SU-DHL-6 (cell line): Measurements from ENCODE around the gene CFAP410.

ENCODE experiments used
- CTCF ChIP-seq: fragments of 200-600 bp; sonication (generic); IDR thresholded peaks from one replicate; pipeline ENCODE4 v1.5.1; 2017; ENCODE audit warnings: antibody characterized with exemption, mild to moderate bottlenecking, low read length, moderate library complexity; ENCODE audit not compliant: insufficient read depth, poor library complexity, severe bottlenecking
- EZH2phosphoT487 ChIP-seq: fragments of 200-600 bp; sonication (generic), shearing (Covaris generic); conservative IDR thresholded peaks from 2 replicates; pipeline ENCODE4 v1.6.1; 2018; ENCODE audit warnings: mild to moderate bottlenecking, antibody characterized with exemption, low read length, moderate library complexity, mixed read lengths

GRCh38 chr21:44375281-44375651, 36.1 kb upstream of the CFAP410 start:
- TF ChIP-seq CTCF = no peak
- TF ChIP-seq EZH2phosphoT487 = no peak
